Lower leg skin (tissue), 4 donors: Measurements from ENCODE around the gene RBM47. TPM values are rescaled to one million over a fixed set of nuclear protein-coding genes. Genes with fewer than 3 reads are reported as not detected.

Source experiments
- DNase-seq, 2 donors: peaks; one replicate each; pipeline ENCODE4 v3.0.0-alpha.2; 2019; ENCODE audit warnings: low spot score in 2 of 2
- H3K4me3 ChIP-seq: fragments of 200-600 bp; sonication (generic); 2 replicates; pipeline ENCODE4 v1.5.1; 2017; ENCODE audit warnings: mild to moderate bottlenecking, low read depth; ENCODE audit not compliant: poor library complexity, severe bottlenecking
- CTCF ChIP-seq, 3 donors: fragments of 450-650 bp; IDR thresholded peaks; one replicate each; pipeline ENCODE4 v1.5.1; 2016; ENCODE audit warnings: antibody characterized with exemption in 3 of 3, mild to moderate bottlenecking in 3 of 3, moderate library complexity in 2 of 3
- POLR2A ChIP-seq, 2 donors: fragments of 450-650 bp; IDR thresholded peaks; one replicate each; pipeline ENCODE4 v1.6.1; 2016 to 2017; ENCODE audit warnings: antibody characterized with exemption in 2 of 2, mild to moderate bottlenecking in 1 of 2, moderate library complexity in 1 of 2
- WGBS, 2 donors: methylation state at CpG; one replicate each; pipeline ENCODE4 v1.1.5; 2018; 5-methylcytosine and 5-hydroxymethylcytosine counted together
- intact Hi-C: fragments of 100-400 bp; cut with DNase I; formaldehyde crosslinking; loops from one replicate; pipeline ENCODE4 v1.15.0; 2023; ENCODE audit warnings: low total_unique reads
- total RNA-seq, 4 donors: library from RNA; depleted of rRNA; stranded (reverse); fragments of >200 nt; gene quantifications; one replicate each; pipeline ENCODE4 v1.1.0, GENCODE V29; 2016

RBM47 gene
- total RNA-seq, 4 donors from 2014 or later = 38.4 to 73.8 (median 46.9) TPM

GRCh38 chr4:40482985-40483647 lies 146.5 kb downstream of the RBM47 start:
- 83 to 86% methylated on average over 21 of the region's 21 CpGs for WGBS, 2 donors
- TF ChIP-seq CTCF (IDR thresholded peaks at IDR 0.05) = no peak
- TF ChIP-seq POLR2A (IDR thresholded peaks at IDR 0.05) = no peak
- intact Hi-C loops = no loop called here
- DNase-seq = no peak
- no peak overlapping the region for H3K4me3 ChIP-seq

- no peak for TF ChIP-seq CTCF (IDR thresholded peaks at IDR 0.05)
- TF ChIP-seq POLR2A (IDR thresholded peaks at IDR 0.05) = no peak
- DNase-seq = no peak
- 95 to 97% methylated on average over 7 of the region's 7 CpGs for WGBS, 2 donors
- H3K4me3 ChIP-seq = no peak overlapping the region
- intact Hi-C loops = no loop called here
Observed at GRCh38 chr4:40481977-40482376, 147.7 kb downstream of the RBM47 start.

- intact Hi-C loops = no loop called here
- H3K4me3 ChIP-seq = no peak overlapping the region
- TF ChIP-seq POLR2A (IDR thresholded peaks at IDR 0.05) (no peak), CTCF (IDR thresholded peaks at IDR 0.05) (no peak)
- WGBS, 2 donors = 83 to 86% methylated on average over 2 of the region's 2 CpGs
- DNase-seq = no peak
Observed at GRCh38 chr4:40480291-40480690, 149.4 kb downstream of the RBM47 start.

- TF ChIP-seq CTCF (IDR thresholded peaks at IDR 0.05) (no peak), POLR2A (IDR thresholded peaks at IDR 0.05) (no peak)
- 70 to 87% methylated on average over 2 of the region's 2 CpGs for WGBS, 2 donors
- no peak for DNase-seq
- intact Hi-C loops = no loop called here
- H3K4me3 ChIP-seq = no peak overlapping the region
Observed at GRCh38 chr4:40479378-40479777, 150.3 kb downstream of the RBM47 start.

GRCh38 chr4:40475609-40476008 lies 154.1 kb downstream of the RBM47 start:
- WGBS, 2 donors = 71 to 76% methylated on average over 4 of the region's 4 CpGs
- intact Hi-C loops = no loop called here
- H3K4me3 ChIP-seq = no peak overlapping the region
- DNase-seq = no peak
- TF ChIP-seq POLR2A (IDR thresholded peaks at IDR 0.05) (no peak), CTCF (IDR thresholded peaks at IDR 0.05) (no peak)
